Anterior cingulate cortex (tissue), 58 donors: ENCODE measurements around the gene MARCHF6.
A peak's percentile ranks its signal among the peaks of the same experiment; 100 is the strongest.
"Not testable (repeated sequence)": the region's sequence is repeated elsewhere in the genome, so short reads cannot be mapped to it uniquely, and the experiment has no call there.

Experiments used
- DNase-seq, 58 donors: peaks; one replicate each; lab custom pipeline; 2025; lab: John Stamatoyannopoulos, UW

The MARCHF6 gene

GRCh38 chr5:10353241-10354047 lies at the start of gene MARCHF6:
TSS of gene MARCHF6 (plus strand) at chr5:10353695. CDS start at chr5:10353899, 204 bp downstream.
- peak; percentile 73 to 95 (median 89) for DNase-seq

- DNase-seq, result no peak
These were observed 49.8 kb upstream of the MARCHF6 start for GRCh38 chr5:10303699-10304170.

- no peak for DNase-seq
These were observed 48.6 kb upstream of the MARCHF6 start for GRCh38 chr5:10304932-10305331.

- no peak for DNase-seq
These were observed 47.4 kb upstream of the MARCHF6 start for GRCh38 chr5:10306114-10306513.

GRCh38 chr5:10306806-10307205 lies 46.7 kb upstream of the MARCHF6 start:
- DNase-seq, result no peak

GRCh38 chr5:10307206-10308148 lies 46.0 kb upstream of the MARCHF6 start, which contains the start of gene CMBL:
TSS of gene CMBL (minus strand) at chr5:10307902. CDS start at chr5:10290762, 17,140 bp downstream.
- DNase-seq, result peak in 42 of 58 donors; percentile 9 to 72 (median 37)

GRCh38 chr5:10308844-10309243 lies 44.7 kb upstream of the MARCHF6 start:
- DNase-seq, result no peak

- DNase-seq, result no peak
These were observed 43.3 kb upstream of the MARCHF6 start for GRCh38 chr5:10310066-10310779.

GRCh38 chr5:10310835-10311570 lies 42.5 kb upstream of the MARCHF6 start:
- not testable (repeated sequence) for DNase-seq

- DNase-seq, result no peak
These were observed 41.7 kb upstream of the MARCHF6 start for GRCh38 chr5:10311595-10312425.

- peak in 6 of 58 donors; percentile 3 to 25 (median 14) for DNase-seq
These were observed 38.3 kb upstream of the MARCHF6 start for GRCh38 chr5:10315201-10315600.

- no peak for DNase-seq
These were observed 37.5 kb upstream of the MARCHF6 start for GRCh38 chr5:10315824-10316509.

- DNase-seq, result no peak
These were observed 35.4 kb upstream of the MARCHF6 start for GRCh38 chr5:10317825-10318682.

- DNase-seq, result no peak
These were observed 34.2 kb upstream of the MARCHF6 start for GRCh38 chr5:10319202-10319851.

GRCh38 chr5:10320793-10321192 lies 32.7 kb upstream of the MARCHF6 start:
- DNase-seq, result no peak

GRCh38 chr5:10321882-10322281 lies 31.6 kb upstream of the MARCHF6 start:
- no peak for DNase-seq
